ENCODE measurements around the gene NBDY.

NBDY gene

DNA sequence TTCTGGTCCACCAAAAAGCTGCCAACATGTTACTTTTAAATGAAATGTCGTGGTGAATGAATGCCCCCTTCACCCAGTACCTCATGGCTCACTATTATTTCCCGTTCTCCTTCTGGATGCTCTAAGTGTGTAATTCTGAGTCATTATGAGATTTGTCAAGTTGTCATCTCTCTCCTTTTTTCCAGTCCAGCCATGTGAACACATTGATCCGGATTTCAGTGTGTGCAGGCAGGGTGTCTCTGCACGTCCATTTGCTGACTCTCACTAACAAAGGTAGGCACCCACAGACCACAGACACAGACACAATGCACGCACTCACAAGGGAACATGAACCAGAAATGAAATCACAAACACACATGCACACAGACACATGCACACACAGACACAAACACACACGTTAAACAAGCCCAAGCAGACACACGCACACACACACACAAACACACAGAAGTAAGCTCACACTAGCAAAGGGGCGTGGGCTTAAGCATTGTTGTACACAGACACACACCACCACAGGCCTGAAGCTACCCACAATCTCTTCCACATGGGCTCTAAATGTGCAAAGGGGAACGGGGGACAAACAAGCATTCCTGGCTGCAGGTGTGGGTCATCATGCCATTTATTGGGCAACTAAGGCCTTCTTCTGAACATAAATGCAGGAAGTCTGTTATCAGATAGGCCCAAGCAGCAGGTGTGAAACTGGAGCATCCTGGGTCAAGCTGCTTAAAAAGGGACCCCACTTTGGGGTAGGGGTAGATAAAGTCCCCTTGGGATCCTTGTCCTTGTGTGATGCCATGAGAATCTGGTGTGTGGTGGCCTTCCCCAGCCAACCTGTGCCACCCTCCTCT lies 58.1 kb downstream of the NBDY start:
- no peak for DNase-seq (ENCODE audit: low spot score)

- no peak for DNase-seq (ENCODE audit: low spot score)
Measured at GRCh38 chrX:56787734-56788152, 58.7 kb downstream of the NBDY start.

- no peak for DNase-seq (ENCODE audit: low spot score)
Measured at GRCh38 chrX:56788229-56788628, 59.2 kb downstream of the NBDY start.

- no peak for DNase-seq (ENCODE audit: low spot score)
Measured at GRCh38 chrX:56788717-56789122, 59.7 kb downstream of the NBDY start.

DNA sequence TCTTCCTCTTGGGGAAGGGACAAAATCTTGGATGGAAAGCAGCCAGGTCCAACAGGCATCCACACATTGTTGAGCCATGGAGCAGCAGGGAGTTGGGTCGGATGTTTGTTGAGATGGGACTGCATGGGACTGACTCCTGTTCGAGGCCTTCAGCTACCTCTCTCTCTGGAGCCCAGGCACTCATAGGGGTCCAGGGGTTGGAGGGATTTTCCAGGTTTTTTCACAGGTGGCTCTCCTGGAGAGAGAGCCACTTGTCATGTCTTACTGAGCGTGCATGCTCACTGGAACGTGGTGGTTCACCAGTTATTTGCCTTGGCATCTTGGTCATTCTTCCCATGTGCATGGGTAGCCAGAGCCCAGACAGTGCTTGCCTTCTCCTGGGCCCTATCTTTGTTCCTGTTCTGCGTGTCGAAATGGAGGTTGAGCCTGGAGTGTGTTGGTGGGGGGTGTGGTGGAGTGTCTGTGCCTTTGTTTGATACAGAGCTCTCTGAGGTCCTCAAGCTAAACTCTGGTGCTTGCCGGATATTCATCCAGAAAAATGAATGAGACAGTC lies 60.6 kb downstream of the NBDY start:
- no peak for DNase-seq (ENCODE audit: low spot score)

- no peak for DNase-seq (ENCODE audit: low spot score)
Measured at GRCh38 chrX:56790778-56791177, 61.7 kb downstream of the NBDY start.

GRCh38 chrX:56791456-56791855 lies 62.4 kb downstream of the NBDY start:
- no peak for DNase-seq (ENCODE audit: low spot score)

DNA sequence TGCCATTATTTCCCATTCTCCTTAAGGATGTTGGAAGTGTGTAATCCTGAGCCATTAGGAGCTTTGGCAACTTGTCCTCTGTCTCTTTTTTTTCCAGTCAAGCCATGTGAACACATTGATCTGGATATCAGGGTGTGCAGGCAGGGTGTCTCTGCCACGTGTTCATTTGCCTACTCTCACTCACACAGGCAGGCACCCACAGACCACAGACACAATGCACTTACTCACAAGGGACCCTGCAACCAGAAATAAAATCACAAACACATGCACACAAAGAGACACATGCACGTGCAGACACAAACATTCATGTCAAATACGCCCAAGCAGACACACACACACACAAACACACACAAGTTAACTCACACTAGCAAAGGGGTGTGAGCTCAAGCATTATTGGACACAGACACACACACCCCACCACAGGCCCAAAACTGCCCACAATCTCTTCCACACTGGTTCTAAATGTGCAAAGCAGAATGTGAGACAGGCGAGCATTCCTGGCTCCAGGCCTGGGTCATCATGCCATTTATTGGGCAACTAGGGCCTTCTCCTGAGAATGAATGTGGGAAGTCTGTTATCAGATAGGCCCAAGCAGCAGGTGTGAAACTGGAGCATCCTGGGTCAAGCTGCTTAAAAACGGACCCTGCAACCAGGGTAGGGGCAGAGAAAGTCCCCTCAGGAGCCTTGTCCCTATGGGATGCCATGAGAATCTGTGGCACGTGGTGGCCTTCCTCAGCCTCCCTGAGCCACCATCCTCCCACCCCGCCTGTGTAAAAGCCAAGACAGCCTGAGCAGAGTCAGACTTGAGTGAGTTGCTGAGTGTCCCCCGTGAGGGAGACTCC lies 63.4 kb downstream of the NBDY start:
- no peak for DNase-seq (ENCODE audit: low spot score)

DNA sequence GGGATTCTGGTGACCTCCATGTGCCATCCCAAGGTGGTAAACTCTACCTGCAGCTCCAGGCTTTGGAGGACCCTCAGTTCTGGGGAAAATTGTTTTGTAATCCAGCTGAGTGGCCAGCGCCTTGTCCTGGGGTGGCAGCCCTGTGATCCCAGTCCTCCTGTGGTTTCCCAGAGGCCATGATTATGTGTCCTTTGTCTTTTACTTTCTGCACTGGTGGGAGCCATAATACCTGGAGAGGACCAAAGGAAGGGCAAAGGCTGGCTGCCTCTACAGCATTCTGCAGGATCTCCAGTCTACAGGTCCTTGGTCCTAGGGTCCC lies 64.0 kb downstream of the NBDY start:
- DNase-seq (ENCODE audit: low spot score) = no peak

DNA sequence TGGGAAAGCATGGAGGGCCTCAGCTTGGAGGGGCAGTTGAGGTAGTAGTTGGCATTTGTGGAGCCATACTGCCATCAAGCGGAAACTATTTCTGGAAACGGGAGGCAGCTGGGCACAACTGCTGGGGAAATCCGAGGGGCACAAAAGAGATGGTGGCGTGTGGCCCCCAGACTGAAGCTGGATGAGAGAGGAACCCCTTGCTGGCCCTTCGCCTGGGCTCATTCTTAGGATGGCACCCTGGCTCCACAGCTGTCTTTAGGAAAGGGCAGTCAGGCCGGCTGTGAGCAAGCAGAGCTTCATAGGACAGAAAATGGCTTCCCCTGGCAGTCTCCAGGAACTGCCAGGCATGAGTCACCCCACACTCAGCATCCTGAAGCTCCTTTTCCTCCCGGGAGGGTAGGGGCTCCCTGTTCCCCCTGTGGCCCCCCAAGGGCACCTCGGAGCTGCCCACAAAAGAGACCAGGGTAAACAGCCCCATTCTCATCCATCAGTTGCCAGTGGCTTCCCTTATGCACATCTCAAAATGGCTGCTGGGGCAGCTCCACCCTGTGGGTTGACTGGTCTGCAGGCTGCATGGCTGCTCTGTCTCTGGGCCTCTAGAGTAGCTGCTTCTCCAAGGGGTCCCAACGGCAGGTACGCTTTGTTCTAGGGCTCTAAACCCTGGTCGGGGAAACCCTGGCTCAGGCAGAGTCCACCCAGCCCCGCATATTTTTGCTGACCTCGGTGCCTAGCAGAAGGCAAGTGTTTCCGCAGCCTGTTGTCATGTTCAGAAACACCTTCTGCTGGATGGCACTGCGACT lies 64.7 kb downstream of the NBDY start:
- DNase-seq (ENCODE audit: low spot score) = no peak

DNA sequence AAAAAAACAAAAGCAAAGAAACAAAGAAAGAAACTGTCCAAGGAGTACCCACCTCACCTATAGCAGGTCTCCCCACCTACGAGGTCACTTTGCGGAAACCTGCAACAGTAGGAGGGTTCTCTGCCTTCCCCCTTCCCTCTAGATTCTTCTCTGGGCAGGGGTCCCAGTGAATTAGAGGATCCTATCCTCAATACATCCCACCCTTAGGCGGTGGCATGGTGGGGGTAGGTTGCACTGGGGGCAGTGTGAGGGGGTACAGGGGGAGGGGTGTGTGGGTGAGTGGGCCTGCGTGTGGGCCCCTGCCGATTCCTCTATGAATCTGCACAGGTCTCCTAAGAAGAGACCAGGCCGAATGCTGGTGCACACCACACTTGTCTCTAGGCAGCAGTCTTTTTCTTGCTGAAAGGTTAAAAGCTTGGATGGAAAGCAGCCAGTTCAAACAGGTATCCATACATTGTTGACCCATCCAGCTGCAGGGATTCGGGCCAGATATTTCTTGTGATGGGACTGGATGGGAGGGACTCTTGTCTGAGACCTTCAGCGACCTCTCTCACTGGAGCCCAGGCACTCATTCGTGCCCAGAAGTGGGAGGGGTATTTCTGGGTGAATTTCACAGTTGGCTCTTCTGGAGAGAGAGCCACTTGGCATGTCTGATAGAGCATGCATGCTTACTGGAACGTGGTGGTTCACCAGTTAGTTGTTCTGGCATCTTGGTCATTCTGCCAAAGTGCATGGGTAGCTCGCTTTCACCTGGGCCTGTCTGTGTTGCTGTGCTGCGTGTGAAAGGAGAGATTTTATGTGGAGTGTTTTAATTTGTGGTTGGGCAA lies 65.6 kb downstream of the NBDY start:
- no peak for DNase-seq (ENCODE audit: low spot score)

- DNase-seq (ENCODE audit: low spot score) = no peak
Measured at GRCh38 chrX:56795309-56795868, 66.3 kb downstream of the NBDY start.

- DNase-seq (ENCODE audit: low spot score) = no peak
Measured at GRCh38 chrX:56796641-56797395, 67.8 kb downstream of the NBDY start.

GRCh38 chrX:56797574-56798338 lies 68.7 kb downstream of the NBDY start:
- no peak for DNase-seq (ENCODE audit: low spot score)

- DNase-seq (ENCODE audit: low spot score) = no peak
Measured at GRCh38 chrX:56798339-56798711, 69.3 kb downstream of the NBDY start.

DNA sequence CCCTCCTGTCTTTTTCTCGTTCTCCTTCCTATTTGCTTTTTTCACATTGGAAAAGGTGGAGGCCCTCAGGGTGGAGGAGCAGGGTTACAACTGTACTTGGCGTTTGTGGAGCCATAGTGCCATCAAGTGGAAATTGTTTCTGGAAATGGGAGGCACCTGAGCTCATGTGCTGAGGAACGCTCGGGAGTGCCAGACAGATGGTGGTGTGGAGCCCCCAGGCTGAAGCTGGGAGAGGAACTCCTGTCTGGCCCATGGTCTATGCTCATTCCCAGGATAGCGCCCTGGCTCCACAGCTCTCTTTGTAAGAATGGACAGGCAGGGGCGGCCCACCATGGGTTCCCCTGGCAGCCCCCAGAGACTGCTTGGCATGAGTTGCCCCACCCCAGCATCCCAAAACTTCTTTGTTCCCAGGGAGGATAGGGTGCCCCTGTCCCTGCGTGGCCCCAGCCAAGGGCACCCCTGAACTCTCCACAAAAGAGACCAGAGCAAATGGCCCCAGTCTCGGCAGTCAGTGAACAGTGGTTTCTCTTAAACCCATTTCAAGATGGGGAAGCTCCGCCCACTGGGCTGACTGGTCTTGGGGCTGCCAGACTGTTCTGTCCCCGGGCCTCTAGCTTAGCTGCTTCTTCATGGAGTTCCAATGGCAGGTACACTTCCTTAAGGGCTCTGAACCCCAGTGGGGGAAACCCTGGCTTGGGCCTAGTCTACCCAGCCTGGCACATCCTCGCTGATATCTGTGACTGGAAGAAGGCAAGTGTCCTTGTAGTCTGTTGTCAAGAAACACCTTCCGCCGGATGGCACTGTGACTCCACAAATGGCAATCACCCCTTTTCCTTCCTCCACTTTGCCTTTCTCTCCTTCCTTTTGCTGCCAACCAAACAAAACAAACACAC lies 70.1 kb downstream of the NBDY start:
- no peak for DNase-seq (ENCODE audit: low spot score)

DNA sequence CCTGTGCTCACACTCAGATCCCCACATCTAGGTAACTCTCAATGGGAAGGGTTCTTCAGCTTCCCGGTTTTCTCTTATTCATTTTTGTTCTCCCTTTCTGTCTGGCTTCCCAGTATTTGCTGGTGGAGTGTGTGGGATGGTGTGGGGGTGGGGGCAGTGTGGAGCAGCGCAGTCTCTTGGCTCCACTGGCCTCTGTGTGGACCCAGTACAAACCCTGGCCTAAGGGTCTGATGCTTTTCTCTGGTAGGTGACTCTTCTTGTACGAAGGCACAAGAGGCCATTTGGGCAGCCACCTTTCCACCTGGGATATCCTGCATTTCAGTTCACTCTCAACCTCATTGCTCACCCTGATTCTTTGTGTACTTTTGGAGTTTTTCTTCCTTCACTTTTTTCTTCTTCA lies 71.3 kb downstream of the NBDY start:
- DNase-seq (ENCODE audit: low spot score) = no peak

DNA sequence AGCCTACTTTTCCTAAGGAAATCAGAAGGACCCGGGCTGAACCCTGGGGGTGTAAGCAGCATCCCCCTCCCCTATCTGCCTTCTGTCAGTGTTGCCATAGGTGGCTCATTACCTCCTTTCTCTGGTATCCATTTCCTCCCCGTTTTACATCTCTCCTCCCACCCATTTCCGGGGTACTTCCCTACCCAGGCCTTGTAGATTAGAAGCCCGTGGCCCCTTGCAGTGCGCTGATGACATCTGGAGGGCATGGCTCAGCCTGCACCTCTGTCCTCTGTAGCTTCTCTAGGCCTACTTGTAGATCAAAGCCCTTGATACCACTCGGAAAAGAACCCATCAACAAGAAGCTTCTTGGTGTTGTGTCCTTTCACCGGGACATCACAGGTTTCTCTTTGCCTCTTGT lies 71.8 kb downstream of the NBDY start:
- DNase-seq (ENCODE audit: low spot score) = no peak

DNA sequence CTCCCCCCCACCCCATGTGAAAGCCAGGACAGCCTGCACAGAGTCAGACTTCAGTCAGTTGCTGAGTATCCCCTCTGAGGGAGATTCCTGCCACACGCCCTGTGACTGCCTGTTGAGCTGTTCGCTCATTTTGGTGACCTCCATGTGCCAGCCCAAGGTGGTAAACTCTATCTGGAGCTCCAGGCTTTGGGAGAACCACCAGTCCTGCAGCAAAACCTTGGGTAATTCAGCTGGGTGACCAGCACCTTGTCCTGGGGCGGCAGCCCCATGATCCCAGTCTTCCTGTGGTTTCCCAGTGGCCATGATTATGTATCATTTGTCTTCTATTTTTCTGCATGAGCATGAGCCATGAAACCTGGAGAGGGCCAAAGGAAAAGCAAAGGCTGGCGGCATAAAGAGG lies 73.4 kb downstream of the NBDY start:
- no peak for DNase-seq (ENCODE audit: low spot score)
